ENCODE results near the gene ZNF516.

The ZNF516 gene

GRCh38 chr18:76376225-76376624 is 118.8 kb downstream of the ZNF516 start:
- DNase-seq: no peak

GRCh38 chr18:76374330-76375281 is 120.4 kb downstream of the ZNF516 start:
- DNase-seq: peak in 1 of 2 donors; percentile 8

- DNase-seq: no peak
Observed at GRCh38 chr18:76373297-76373696, 121.7 kb downstream of the ZNF516 start.

GRCh38 chr18:76371301-76372203 is 123.5 kb downstream of the ZNF516 start:
- no peak for DNase-seq

- no peak for DNase-seq
Observed at GRCh38 chr18:76370686-76371085, 124.4 kb downstream of the ZNF516 start.

- DNase-seq: no peak
Observed at GRCh38 chr18:76370201-76370600, 124.8 kb downstream of the ZNF516 start.

GRCh38 chr18:76369791-76370190 is 125.3 kb downstream of the ZNF516 start:
- no peak for DNase-seq

- no peak for DNase-seq
Observed at GRCh38 chr18:76368976-76369375, 126.1 kb downstream of the ZNF516 start.

- no peak for DNase-seq
Observed at GRCh38 chr18:76368271-76368670, 126.8 kb downstream of the ZNF516 start.

- DNase-seq: no peak
Observed at GRCh38 chr18:76367168-76368125, 127.6 kb downstream of the ZNF516 start.

- no peak for DNase-seq
Observed at GRCh38 chr18:76365561-76365960, 129.5 kb downstream of the ZNF516 start.

- no peak for DNase-seq
Observed at GRCh38 chr18:76364282-76365259, 130.5 kb downstream of the ZNF516 start.

- no peak for DNase-seq
Observed at GRCh38 chr18:76363436-76364120, 131.5 kb downstream of the ZNF516 start.

GRCh38 chr18:76362676-76363075 is 132.4 kb downstream of the ZNF516 start:
- no peak for DNase-seq

GRCh38 chr18:76361219-76361618 is 133.8 kb downstream of the ZNF516 start:
- DNase-seq: no peak

GRCh38 chr18:76359909-76360308 is 135.1 kb downstream of the ZNF516 start:
- DNase-seq: no peak

- no peak for DNase-seq
Observed at GRCh38 chr18:76358774-76359173, 136.3 kb downstream of the ZNF516 start.

GRCh38 chr18:76357585-76358260 is 137.3 kb downstream of the ZNF516 start:
- no peak for DNase-seq

GRCh38 chr18:76357174-76357573 is 137.9 kb downstream of the ZNF516 start:
- DNase-seq: no peak

GRCh38 chr18:76356666-76357065 is 138.4 kb downstream of the ZNF516 start:
- no peak for DNase-seq

Measured in CD4-positive, alpha-beta T cell treated with Interleukin-1 beta for 1 hour (primary cell).